ENCODE data around the gene DCC. TPM values are rescaled to one million over a fixed set of nuclear protein-coding genes. Genes with fewer than 3 reads are reported as not detected.

Gene DCC
- total RNA-seq, 2 donors from 2014 or later = not detected

GRCh38 chr18:53101536-53102105 lies 761.6 kb downstream of the DCC start:
- Mint-ChIP-seq H3K4me1 (ENCODE audit: low read depth in 2 of 2) (no peaks in the 10 kb centered on the region), H3K4me3 (no peak overlapping the region), H3K36me3 (peaks cover 5% of the 10 kb centered on the region), H3K9me3 (peaks cover 34% of the 10 kb centered on the region), H3K27ac (no peak overlapping the region), H3K27me3 (no peaks in the 10 kb centered on the region)
- ATAC-seq (no peak), DNase-seq (ENCODE audit: low spot score) (no peak)

DNA sequence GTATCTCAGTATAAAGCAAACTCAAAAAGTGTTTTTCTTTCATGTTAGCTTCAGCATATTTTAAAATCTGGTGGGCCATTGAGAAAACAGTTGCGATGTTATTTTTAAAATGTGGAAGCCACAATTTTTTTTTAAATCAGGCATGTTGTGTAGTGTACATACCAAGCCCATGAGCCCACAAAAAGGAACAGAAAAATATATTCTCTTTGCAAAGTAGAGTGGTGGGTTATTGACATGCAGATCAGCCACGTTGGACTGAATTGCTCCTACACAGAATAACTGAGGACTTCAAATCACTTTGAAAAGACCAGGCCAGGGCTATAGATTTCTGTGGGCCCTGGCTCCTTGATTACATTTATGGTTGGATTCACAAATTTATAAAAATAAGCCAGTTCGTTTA lies 774.4 kb downstream of the DCC start:
- no peak overlapping the region for H3K4me3 Mint-ChIP-seq
- DNase-seq (ENCODE audit: low spot score) (no peak), ATAC-seq (no peak)
- H3K4me1 Mint-ChIP-seq (ENCODE audit: low read depth in 2 of 2) = no peaks in the 10 kb centered on the region
- H3K27me3 Mint-ChIP-seq = no peaks in the 10 kb centered on the region
- H3K9me3 Mint-ChIP-seq = peaks cover 12% of the 10 kb centered on the region
- no peak overlapping the region for H3K27ac Mint-ChIP-seq
- H3K36me3 Mint-ChIP-seq = peaks cover 5% of the 10 kb centered on the region

DNA sequence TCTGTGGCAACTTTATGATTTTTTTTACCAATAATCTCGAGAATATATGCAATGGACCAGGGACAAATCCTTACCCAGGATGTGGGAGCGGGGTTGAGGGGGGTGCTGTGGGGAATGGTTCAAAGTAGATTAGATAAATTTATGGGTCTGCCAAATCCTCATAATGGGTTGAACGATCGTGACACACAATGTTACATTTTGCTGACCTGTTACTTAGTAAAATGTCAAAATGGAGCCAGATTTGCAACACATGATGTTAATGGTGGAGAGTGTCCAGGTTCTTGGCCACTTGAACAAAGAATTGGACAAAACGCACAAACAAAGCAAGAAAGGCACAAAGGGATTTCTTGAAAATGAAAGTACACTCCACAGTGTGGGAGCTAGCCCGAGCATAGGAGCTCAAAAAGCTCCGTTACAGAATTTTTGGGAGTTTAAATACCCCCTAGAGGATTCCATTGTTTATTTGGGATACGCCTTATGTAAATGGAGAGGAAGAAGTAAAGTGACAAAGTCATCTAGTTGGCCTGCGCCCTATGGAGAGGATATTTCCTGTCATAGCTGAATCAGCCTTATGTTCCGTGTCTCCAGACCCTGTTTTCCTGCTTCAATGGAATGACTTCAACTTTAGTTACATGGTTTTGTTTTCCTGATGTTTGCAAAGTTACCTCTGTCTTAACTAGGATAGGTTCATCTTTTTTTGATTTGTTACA lies 776.0 kb downstream of the DCC start:
- no peak overlapping the region for H3K27ac Mint-ChIP-seq
- ATAC-seq (no peak), DNase-seq (ENCODE audit: low spot score) (no peak)
- no peak overlapping the region for H3K4me3 Mint-ChIP-seq
- H3K27me3 Mint-ChIP-seq = no peaks in the 10 kb centered on the region
- peaks cover 5% of the 10 kb centered on the region for H3K36me3 Mint-ChIP-seq
- H3K9me3 Mint-ChIP-seq = peaks cover 15% of the 10 kb centered on the region
- no peaks in the 10 kb centered on the region for H3K4me1 Mint-ChIP-seq (ENCODE audit: low read depth in 2 of 2)

DNA sequence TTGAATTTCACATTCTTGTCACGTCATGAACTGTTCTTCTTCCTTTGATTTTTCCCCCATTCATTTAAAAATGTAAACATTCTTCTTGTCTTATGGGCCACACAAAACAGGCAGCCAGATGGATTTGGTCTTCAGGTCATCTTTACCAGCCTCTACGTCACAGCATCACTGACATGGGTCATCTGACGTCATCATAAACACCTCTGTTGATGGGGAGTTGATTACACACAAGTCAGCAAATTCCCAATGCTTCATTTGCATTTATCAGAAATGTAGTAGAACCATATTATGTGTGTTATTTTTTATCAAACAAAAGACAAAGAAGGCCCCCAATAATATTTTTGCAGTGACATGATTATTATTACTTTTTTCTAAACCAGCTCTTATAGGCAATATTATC lies 777.9 kb downstream of the DCC start:
- H3K9me3 Mint-ChIP-seq = peaks cover 13% of the 10 kb centered on the region
- H3K27me3 Mint-ChIP-seq = no peaks in the 10 kb centered on the region
- H3K36me3 Mint-ChIP-seq = peaks cover 5% of the 10 kb centered on the region
- no peak for ATAC-seq
- H3K4me3 Mint-ChIP-seq = no peak overlapping the region
- no peak overlapping the region for H3K27ac Mint-ChIP-seq
- no peaks in the 10 kb centered on the region for H3K4me1 Mint-ChIP-seq (ENCODE audit: low read depth in 2 of 2)
- no peak for DNase-seq (ENCODE audit: low spot score)

DNA sequence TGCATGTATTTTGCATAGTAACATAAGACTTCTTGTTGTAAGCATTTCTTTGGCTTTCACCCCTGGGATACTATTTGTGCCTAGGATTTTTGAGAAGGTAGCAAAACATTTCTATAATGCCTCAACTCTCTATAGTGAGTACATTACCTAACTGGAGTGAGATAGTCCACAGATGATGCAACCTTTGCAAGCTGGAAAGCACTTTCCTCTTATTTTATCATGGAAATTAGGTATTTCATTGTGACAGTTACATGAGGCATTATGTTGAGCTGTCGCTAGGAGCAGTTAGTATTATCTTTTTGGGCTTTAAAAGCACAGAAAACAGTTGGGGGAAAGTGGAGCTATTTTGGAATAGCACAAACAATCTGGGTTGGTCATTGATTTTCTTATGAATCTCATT lies 786.2 kb downstream of the DCC start:
- no peaks in the 10 kb centered on the region for H3K27me3 Mint-ChIP-seq
- H3K36me3 Mint-ChIP-seq = no peaks in the 10 kb centered on the region
- ATAC-seq (no peak), DNase-seq (ENCODE audit: low spot score) (no peak)
- no peak overlapping the region for H3K27ac Mint-ChIP-seq
- peaks cover 26% of the 10 kb centered on the region for H3K9me3 Mint-ChIP-seq
- no peak overlapping the region for H3K4me3 Mint-ChIP-seq
- no peaks in the 10 kb centered on the region for H3K4me1 Mint-ChIP-seq (ENCODE audit: low read depth in 2 of 2)

- no peaks in the 10 kb centered on the region for H3K36me3 Mint-ChIP-seq
- peaks cover 22% of the 10 kb centered on the region for H3K9me3 Mint-ChIP-seq
- no peak overlapping the region for H3K4me3 Mint-ChIP-seq
- no peaks in the 10 kb centered on the region for H3K27me3 Mint-ChIP-seq
- no peak overlapping the region for H3K27ac Mint-ChIP-seq
- ATAC-seq (no peak), DNase-seq (ENCODE audit: low spot score) (no peak)
- no peaks in the 10 kb centered on the region for H3K4me1 Mint-ChIP-seq (ENCODE audit: low read depth in 2 of 2)
Observed at GRCh38 chr18:53131001-53131400, 791.0 kb downstream of the DCC start.

- H3K27ac Mint-ChIP-seq = no peak overlapping the region
- ATAC-seq (no peak), DNase-seq (ENCODE audit: low spot score) (no peak)
- no peak overlapping the region for H3K4me3 Mint-ChIP-seq
- H3K36me3 Mint-ChIP-seq = no peaks in the 10 kb centered on the region
- no peaks in the 10 kb centered on the region for H3K27me3 Mint-ChIP-seq
- H3K9me3 Mint-ChIP-seq = peaks cover 16% of the 10 kb centered on the region
- H3K4me1 Mint-ChIP-seq (ENCODE audit: low read depth in 2 of 2) = no peaks in the 10 kb centered on the region
Observed at GRCh38 chr18:53134711-53135110, 794.7 kb downstream of the DCC start.

DNA sequence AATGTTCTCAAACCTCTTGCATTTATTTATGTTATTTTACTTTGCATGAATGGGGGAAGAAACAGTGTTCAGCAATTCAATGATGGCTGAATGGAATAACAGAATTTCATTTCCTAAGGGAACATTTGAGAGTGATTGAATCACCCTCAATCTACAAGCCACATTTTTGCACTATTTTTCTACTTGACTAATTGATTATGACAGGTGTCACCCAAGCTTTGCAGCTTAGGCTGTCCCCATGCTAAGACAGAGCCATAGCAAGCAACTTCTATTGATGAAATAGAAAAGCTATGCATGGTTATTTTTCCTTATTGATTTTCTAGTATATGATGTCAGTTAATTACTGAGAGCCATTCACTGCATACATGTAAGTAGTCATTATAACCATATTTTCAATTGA lies 795.7 kb downstream of the DCC start:
- Mint-ChIP-seq H3K4me1 (ENCODE audit: low read depth in 2 of 2) (no peaks in the 10 kb centered on the region), H3K27me3 (no peaks in the 10 kb centered on the region), H3K4me3 (no peak overlapping the region), H3K27ac (no peak overlapping the region), H3K9me3 (peaks cover 12% of the 10 kb centered on the region), H3K36me3 (no peaks in the 10 kb centered on the region)
- no peak for DNase-seq (ENCODE audit: low spot score)
- no peak for ATAC-seq

GRCh38 chr18:53139746-53140500 lies 799.9 kb downstream of the DCC start:
- Mint-ChIP-seq H3K4me3 (no peak overlapping the region), H3K4me1 (ENCODE audit: low read depth in 2 of 2) (no peaks in the 10 kb centered on the region), H3K27me3 (no peaks in the 10 kb centered on the region), H3K27ac (no peak overlapping the region), H3K9me3 (peaks cover 7% of the 10 kb centered on the region), H3K36me3 (no peaks in the 10 kb centered on the region)
- ATAC-seq (no peak), DNase-seq (ENCODE audit: low spot score) (no peak)

GRCh38 chr18:53142005-53142404 lies 802.0 kb downstream of the DCC start:
- Mint-ChIP-seq H3K4me1 (ENCODE audit: low read depth in 2 of 2) (no peaks in the 10 kb centered on the region), H3K36me3 (no peaks in the 10 kb centered on the region)

GRCh38 chr18:53147472-53147871 lies 807.5 kb downstream of the DCC start:
- Mint-ChIP-seq H3K9me3 (peaks cover 14% of the 10 kb centered on the region), H3K27me3 (no peaks in the 10 kb centered on the region), H3K4me3 (no peak overlapping the region), H3K36me3 (peaks cover 4% of the 10 kb centered on the region), H3K4me1 (ENCODE audit: low read depth in 2 of 2) (no peaks in the 10 kb centered on the region), H3K27ac (no peak overlapping the region)
- ATAC-seq (no peak), DNase-seq (ENCODE audit: low spot score) (no peak)

More at GRCh38 chr18:53142005-53142404, 802.0 kb downstream of the DCC start:
- ATAC-seq = no peak
- Mint-ChIP-seq H3K27ac (no peak overlapping the region), H3K9me3 (peaks cover 7% of the 10 kb centered on the region), H3K4me3 (no peak overlapping the region), H3K27me3 (no peaks in the 10 kb centered on the region)
- DNase-seq (ENCODE audit: low spot score) = no peak

GRCh38 chr18:53148123-53148522 lies 808.1 kb downstream of the DCC start:
- Mint-ChIP-seq H3K27me3 (no peaks in the 10 kb centered on the region), H3K9me3 (peaks cover 14% of the 10 kb centered on the region), H3K4me3 (no peak overlapping the region), H3K36me3 (peaks cover 4% of the 10 kb centered on the region), H3K27ac (no peak overlapping the region), H3K4me1 (ENCODE audit: low read depth in 2 of 2) (no peaks in the 10 kb centered on the region)
- no peak for ATAC-seq
- no peak for DNase-seq (ENCODE audit: low spot score)

DNA sequence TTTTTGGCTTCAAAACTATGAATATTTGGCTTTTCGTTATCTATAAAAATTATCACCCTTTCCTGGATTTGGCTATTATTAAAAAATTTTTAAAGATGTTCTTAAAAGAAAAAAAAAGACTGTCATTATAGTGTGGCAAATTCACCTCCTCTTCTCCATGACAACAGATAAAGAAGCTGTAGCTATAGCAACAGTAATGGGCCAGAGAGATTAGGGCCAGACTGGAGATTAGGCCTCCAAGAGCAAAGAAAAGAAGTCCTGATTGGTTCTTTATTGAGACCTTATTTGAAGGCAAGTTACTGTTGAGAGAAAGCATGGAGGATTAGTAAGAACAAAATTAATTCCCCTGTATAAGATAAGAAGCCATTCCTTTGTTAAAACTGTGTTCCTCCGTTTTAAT lies 812.5 kb downstream of the DCC start:
- Mint-ChIP-seq H3K27ac (no peak overlapping the region), H3K4me1 (ENCODE audit: low read depth in 2 of 2) (no peaks in the 10 kb centered on the region), H3K27me3 (no peaks in the 10 kb centered on the region), H3K36me3 (peaks cover 4% of the 10 kb centered on the region), H3K9me3 (peaks cover 15% of the 10 kb centered on the region), H3K4me3 (no peak overlapping the region)
- ATAC-seq (no peak), DNase-seq (ENCODE audit: low spot score) (no peak)

- peaks cover 11% of the 10 kb centered on the region for H3K9me3 Mint-ChIP-seq
- H3K27me3 Mint-ChIP-seq = no peaks in the 10 kb centered on the region
- peaks cover under 1% of the 10 kb centered on the region for H3K36me3 Mint-ChIP-seq
- ATAC-seq = no peak
- DNase-seq (ENCODE audit: low spot score) = no peak
- no peaks in the 10 kb centered on the region for H3K4me1 Mint-ChIP-seq (ENCODE audit: low read depth in 2 of 2)
- H3K4me3 Mint-ChIP-seq = no peak overlapping the region
- no peak overlapping the region for H3K27ac Mint-ChIP-seq
Observed at GRCh38 chr18:53153281-53153680, 813.3 kb downstream of the DCC start.

Data from natural killer cell treated with Interleukin-12 subunit alpha and Interleukin-12 subunit beta and Interleukin-15 and Interleukin-18, amount 100 ng/mL, for 72 hours (primary cell).